ENCODE measurements around the gene ORAI2. TPM values are rescaled to one million over a fixed set of nuclear protein-coding genes. Genes with fewer than 3 reads are reported as not detected.

Gene ORAI2
- total RNA-seq, 2 experiments from 2014 or later, result 149 to 230 TPM

DNA sequence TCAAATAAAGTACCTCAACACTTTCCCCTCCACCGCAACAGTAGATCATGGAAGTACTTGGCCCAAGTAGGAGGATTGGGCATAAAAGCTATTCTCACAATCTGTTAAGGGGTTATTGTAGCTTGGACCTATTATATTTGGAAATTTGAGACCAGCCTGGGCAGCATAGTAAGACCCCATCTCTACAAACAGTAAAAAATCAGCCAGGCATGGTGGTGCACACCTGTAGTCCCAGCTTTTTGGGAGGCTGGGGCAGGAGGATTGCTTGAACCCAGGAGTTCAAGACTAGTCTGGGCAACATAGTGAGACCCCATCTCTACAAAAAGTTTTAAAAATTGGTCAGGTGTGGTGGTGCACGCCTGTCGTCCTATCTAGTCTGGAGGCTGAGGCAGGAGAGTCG is 24.0 kb upstream of the ORAI2 start:
- ChIA-PET POLR2A (interaction anchor here (0.7 to 1.5 kb wide), 5 partner anchors 16 to 55 kb away, joined by 3 to 4 read pairs (median 4); partner anchors contain the start of gene ALKBH4), CTCF (ENCODE audit: unreplicated experiment) (interaction anchor here (1.4 kb wide), 1 partner anchor 36 kb away, joined by 3 read pairs; no protein-coding TSS in a partner anchor)
- Histone ChIP-seq H3K4me2 (ENCODE audit: low read length) (peak overlapping the region; percentile 22; the same call in 1 of the 2 replicates), H4K20me1 (ENCODE audit: insufficient read depth, low read length) (no peaks in the 10 kb centered on the region), H3K27ac (ENCODE audit: low read depth, low read length, poor library complexity, severe bottlenecking) (peak overlapping the region; percentile 69), H3K4me3 (ENCODE audit: low read depth, low read length, poor library complexity, severe bottlenecking) (no peak overlapping the region), H3K4me1 (ENCODE audit: insufficient read depth, low read length, poor library complexity, severe bottlenecking) (peaks cover 58% of the 10 kb centered on the region), H3K9me2 (ENCODE audit: insufficient read depth, low read length) (no peaks in the 10 kb centered on the region), H2AFZ (ENCODE audit: low read length) (no peak overlapping the region), H3K36me3 (ENCODE audit: insufficient read depth, low read length) (peaks cover 96% of the 10 kb centered on the region), H3K9me3 (ENCODE audit: low read length) (no peaks in the 10 kb centered on the region), H3K79me2 (ENCODE audit: insufficient read depth, low read depth, low read length) (peaks cover 39% of the 10 kb centered on the region; the same call in 1 of the 2 replicates)
- intact Hi-C loops (cut with micrococcal nuclease; ENCODE audit: unreplicated experiment), result no loop called here
- no peak for DNase-seq (ENCODE audit: low spot score)
- BruUV-seq (replicated peaks), result no TSS peak
- TF ChIP-seq, protein P1, sequence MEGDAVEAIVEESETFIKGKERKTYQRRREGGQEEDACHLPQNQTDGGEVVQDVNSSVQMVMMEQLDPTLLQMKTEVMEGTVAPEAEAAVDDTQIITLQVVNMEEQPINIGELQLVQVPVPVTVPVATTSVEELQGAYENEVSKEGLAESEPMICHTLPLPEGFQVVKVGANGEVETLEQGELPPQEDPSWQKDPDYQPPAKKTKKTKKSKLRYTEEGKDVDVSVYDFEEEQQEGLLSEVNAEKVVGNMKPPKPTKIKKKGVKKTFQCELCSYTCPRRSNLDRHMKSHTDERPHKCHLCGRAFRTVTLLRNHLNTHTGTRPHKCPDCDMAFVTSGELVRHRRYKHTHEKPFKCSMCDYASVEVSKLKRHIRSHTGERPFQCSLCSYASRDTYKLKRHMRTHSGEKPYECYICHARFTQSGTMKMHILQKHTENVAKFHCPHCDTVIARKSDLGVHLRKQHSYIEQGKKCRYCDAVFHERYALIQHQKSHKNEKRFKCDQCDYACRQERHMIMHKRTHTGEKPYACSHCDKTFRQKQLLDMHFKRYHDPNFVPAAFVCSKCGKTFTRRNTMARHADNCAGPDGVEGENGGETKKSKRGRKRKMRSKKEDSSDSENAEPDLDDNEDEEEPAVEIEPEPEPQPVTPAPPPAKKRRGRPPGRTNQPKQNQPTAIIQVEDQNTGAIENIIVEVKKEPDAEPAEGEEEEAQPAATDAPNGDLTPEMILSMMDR (conservative IDR thresholded peaks at IDR 0.05; ENCODE audit: low read length), result no peak
- TF ChIP-seq EZH2phosphoT487 (IDR thresholded peaks at IDR 0.05; ENCODE audit: borderline replicate concordance, low read depth, low read length), result no peak

- TF ChIP-seq EZH2phosphoT487 (IDR thresholded peaks at IDR 0.05; ENCODE audit: borderline replicate concordance, low read depth, low read length), result no peak
- TF ChIP-seq, protein P1 (conservative IDR thresholded peaks at IDR 0.05; ENCODE audit: low read length), result no peak
These were observed 23.3 kb upstream of the ORAI2 start for GRCh38 chr7:102410123-102410522.

GRCh38 chr7:102410918-102411317 is 22.5 kb upstream of the ORAI2 start:
- Histone ChIP-seq H4K20me1 (ENCODE audit: insufficient read depth, low read length) (no peaks in the 10 kb centered on the region), H3K4me1 (ENCODE audit: insufficient read depth, low read length, poor library complexity, severe bottlenecking) (peaks cover 67% of the 10 kb centered on the region), H3K79me2 (ENCODE audit: insufficient read depth, low read depth, low read length) (peaks cover 42% of the 10 kb centered on the region; the same call in 1 of the 2 replicates), H3K9me2 (ENCODE audit: insufficient read depth, low read length) (no peaks in the 10 kb centered on the region), H3K27ac (ENCODE audit: low read depth, low read length, poor library complexity, severe bottlenecking) (no peak overlapping the region), H3K4me2 (ENCODE audit: low read length) (no peak overlapping the region), H3K9me3 (ENCODE audit: low read length) (no peaks in the 10 kb centered on the region), H3K4me3 (ENCODE audit: low read depth, low read length, poor library complexity, severe bottlenecking) (no peak overlapping the region), H3K36me3 (ENCODE audit: insufficient read depth, low read length) (peaks cover 96% of the 10 kb centered on the region), H2AFZ (ENCODE audit: low read length) (no peak overlapping the region)
- no peak for DNase-seq (ENCODE audit: low spot score)
- CTCF ChIA-PET (ENCODE audit: unreplicated experiment), result interaction anchor here (1.3 kb wide), 2 partner anchors 15 to 39 kb away, joined by 4 read pairs; no protein-coding TSS in a partner anchor
- no peak for TF ChIP-seq EZH2phosphoT487 (IDR thresholded peaks at IDR 0.05; ENCODE audit: borderline replicate concordance, low read depth, low read length)
- TF ChIP-seq, protein P1 (conservative IDR thresholded peaks at IDR 0.05; ENCODE audit: low read length), result no peak
- POLR2A ChIA-PET, result no interaction called here
- intact Hi-C loops (cut with micrococcal nuclease; ENCODE audit: unreplicated experiment), result no loop called here
- no TSS peak for BruUV-seq (replicated peaks)

More at GRCh38 chr7:102410123-102410522, 23.3 kb upstream of the ORAI2 start:
- POLR2A ChIA-PET, result interaction anchor here (0.7 to 1.3 kb wide), 5 partner anchors 16 to 54 kb away, joined by 3 to 6 read pairs (median 4); partner anchors contain the start of gene ALKBH4
- Histone ChIP-seq H3K4me2 (ENCODE audit: low read length) (no peak overlapping the region), H3K4me3 (ENCODE audit: low read depth, low read length, poor library complexity, severe bottlenecking) (no peak overlapping the region), H3K27ac (ENCODE audit: low read depth, low read length, poor library complexity, severe bottlenecking) (peak overlapping the region; percentile 18), H3K79me2 (ENCODE audit: insufficient read depth, low read depth, low read length) (peaks cover 42% of the 10 kb centered on the region; the same call in 1 of the 2 replicates), H2AFZ (ENCODE audit: low read length) (no peak overlapping the region), H4K20me1 (ENCODE audit: insufficient read depth, low read length) (no peaks in the 10 kb centered on the region), H3K36me3 (ENCODE audit: insufficient read depth, low read length) (peaks cover 96% of the 10 kb centered on the region), H3K4me1 (ENCODE audit: insufficient read depth, low read length, poor library complexity, severe bottlenecking) (peaks cover 59% of the 10 kb centered on the region), H3K9me3 (ENCODE audit: low read length) (no peaks in the 10 kb centered on the region), H3K9me2 (ENCODE audit: insufficient read depth, low read length) (no peaks in the 10 kb centered on the region)
- no TSS peak for BruUV-seq (replicated peaks)
- CTCF ChIA-PET (ENCODE audit: unreplicated experiment), result interaction anchor here (1.3 kb wide), 2 partner anchors 16 to 40 kb away, joined by 4 read pairs; no protein-coding TSS in a partner anchor
- intact Hi-C loops (cut with micrococcal nuclease; ENCODE audit: unreplicated experiment), result no loop called here
- no peak for DNase-seq (ENCODE audit: low spot score)

Measured in OCI-LY7 (cell line).